ENCODE results near the gene TAS2R41.
"Not testable (repeated sequence)": the region's sequence is repeated elsewhere in the genome, so short reads cannot be mapped to it uniquely, and the experiment has no call there.

Gene TAS2R41

GRCh38 chr7:143510854-143511592 lies 33.4 kb downstream of the TAS2R41 start:
- DNase-seq = no peak
- TF ChIP-seq GATA1 (IDR thresholded peaks at IDR 0.05; ENCODE audit: low read depth, low read length) (no peak), POLR2A (IDR thresholded peaks at IDR 0.05; ENCODE audit: low read length) (no peak)

GRCh38 chr7:143511593-143512047 lies 33.9 kb downstream of the TAS2R41 start:
- no peak for TF ChIP-seq POLR2A (IDR thresholded peaks at IDR 0.05; ENCODE audit: low read length)
- no peak for TF ChIP-seq GATA1 (IDR thresholded peaks at IDR 0.05; ENCODE audit: low read depth, low read length)
- no peak for DNase-seq

GRCh38 chr7:143512488-143513340 lies 35.0 kb downstream of the TAS2R41 start:
- TF ChIP-seq GATA1 (IDR thresholded peaks at IDR 0.05; ENCODE audit: low read depth, low read length) = no peak
- TF ChIP-seq POLR2A (IDR thresholded peaks at IDR 0.05; ENCODE audit: low read length) = no peak
- DNase-seq = no peak

- TF ChIP-seq GATA1 (IDR thresholded peaks at IDR 0.05; ENCODE audit: low read depth, low read length) = no peak
- no peak for TF ChIP-seq POLR2A (IDR thresholded peaks at IDR 0.05; ENCODE audit: low read length)
- DNase-seq = no peak
Observed at GRCh38 chr7:143514487-143514886, 36.8 kb downstream of the TAS2R41 start.

- no peak for TF ChIP-seq GATA1 (IDR thresholded peaks at IDR 0.05; ENCODE audit: low read depth, low read length)
- no peak for TF ChIP-seq POLR2A (IDR thresholded peaks at IDR 0.05; ENCODE audit: low read length)
- no peak for DNase-seq
Observed at GRCh38 chr7:143514995-143515735, 37.5 kb downstream of the TAS2R41 start.

DNA sequence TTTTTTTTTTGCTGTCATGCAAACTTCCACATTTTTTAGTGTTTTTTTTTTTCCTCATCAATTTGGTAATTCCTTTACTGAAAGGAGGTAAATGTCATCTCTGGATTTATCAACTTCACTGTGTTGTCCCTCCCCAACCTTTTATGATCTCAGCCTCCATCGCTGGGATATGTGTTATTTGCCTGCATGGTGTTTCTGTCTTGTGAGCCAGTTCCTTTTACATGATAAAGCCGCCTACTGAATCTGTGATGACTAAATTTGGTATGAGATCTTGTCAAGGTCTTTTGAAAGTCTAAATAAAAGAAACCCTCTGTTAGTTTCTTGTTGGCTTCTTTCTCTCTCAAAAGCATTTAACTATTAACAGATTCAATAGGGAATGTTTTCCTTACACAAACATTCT lies 39.3 kb downstream of the TAS2R41 start:
- TF ChIP-seq POLR2A (IDR thresholded peaks at IDR 0.05; ENCODE audit: low read length) = no peak
- no peak for TF ChIP-seq GATA1 (IDR thresholded peaks at IDR 0.05; ENCODE audit: low read depth, low read length)
- no peak for DNase-seq

DNA sequence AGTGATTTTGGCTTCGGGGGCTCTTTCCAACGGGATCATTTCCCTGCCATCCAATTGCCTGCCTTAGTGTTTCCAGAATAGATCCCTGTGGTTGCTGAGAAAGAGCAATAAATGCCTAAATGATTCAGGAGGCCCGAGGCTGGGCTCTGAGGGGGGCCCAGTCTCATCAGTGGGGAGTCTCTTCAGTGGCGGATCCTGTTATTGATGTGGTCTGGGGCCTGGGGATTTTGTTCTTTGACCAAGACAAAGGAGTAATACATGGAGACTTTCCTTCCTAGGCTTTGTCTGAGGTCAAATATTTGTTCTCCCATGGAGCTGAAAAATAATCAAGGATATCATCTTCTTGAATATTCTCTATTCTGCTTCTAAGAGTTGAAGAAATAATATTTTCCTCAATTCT lies 40.8 kb downstream of the TAS2R41 start:
- TF ChIP-seq POLR2A (IDR thresholded peaks at IDR 0.05; ENCODE audit: low read length) (no peak), GATA1 (IDR thresholded peaks at IDR 0.05; ENCODE audit: low read depth, low read length) (no peak)
- no peak for DNase-seq

- DNase-seq = no peak
- TF ChIP-seq POLR2A (IDR thresholded peaks at IDR 0.05; ENCODE audit: low read length) (no peak), GATA1 (IDR thresholded peaks at IDR 0.05; ENCODE audit: low read depth, low read length) (no peak)
Observed at GRCh38 chr7:143518941-143519340, 41.3 kb downstream of the TAS2R41 start.

- TF ChIP-seq POLR2A (IDR thresholded peaks at IDR 0.05; ENCODE audit: low read length) (no peak), GATA1 (IDR thresholded peaks at IDR 0.05; ENCODE audit: low read depth, low read length) (no peak)
- no peak for DNase-seq
Observed at GRCh38 chr7:143519411-143520131, 41.9 kb downstream of the TAS2R41 start.

DNA sequence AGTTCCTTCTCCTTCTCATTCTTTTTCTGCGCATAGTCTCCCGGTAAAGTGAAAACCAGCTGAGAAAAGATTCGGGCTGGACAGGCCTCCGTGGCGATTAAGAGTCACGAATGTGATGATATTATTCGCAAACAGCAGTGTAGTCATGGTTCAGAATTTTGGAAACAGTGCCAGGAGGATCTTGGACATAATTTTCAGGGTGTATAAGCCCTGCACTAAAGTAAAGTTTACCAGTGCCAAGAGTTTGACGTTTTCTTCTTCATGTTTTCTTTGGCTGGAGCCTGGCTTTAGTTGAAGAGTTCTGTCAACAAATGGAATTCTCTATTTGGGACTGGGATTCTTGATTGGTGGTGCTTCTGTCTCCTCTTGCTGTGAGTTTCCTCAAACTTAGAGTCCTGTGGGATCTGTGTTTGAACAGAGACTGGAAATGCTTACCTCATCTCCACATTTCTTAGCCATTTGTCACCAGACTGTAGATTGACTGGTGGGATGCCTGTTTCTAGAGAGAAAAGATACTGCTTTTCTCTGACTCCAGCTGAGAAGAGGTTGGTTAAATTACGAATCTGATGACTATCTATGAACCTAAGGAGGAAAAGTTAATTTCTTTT lies 44.7 kb downstream of the TAS2R41 start:
- not testable (repeated sequence) for DNase-seq

Data from erythroblast (primary cell).